Prostate gland (tissue), 2 donors: ENCODE measurements around the gene MVB12B.

Experiments used
- CTCF ChIP-seq, 4 experiments: fragments of 200-600 bp in 2 of 4; fragments of 450-650 bp in 2 of 4; sonication (generic) in 2 of 4; IDR thresholded peaks; 1 replicate in 3 of 4; 2 replicates in 1 of 4; pipeline ENCODE4 v1.5.1; 2016 to 2019; ENCODE audit warnings: antibody characterized with exemption in 4 of 4, mild to moderate bottlenecking in 2 of 4, moderate library complexity in 2 of 4
- POLR2A ChIP-seq: fragments of 450-650 bp; IDR thresholded peaks from one replicate; pipeline ENCODE4 v1.6.1; 2016; ENCODE audit warnings: antibody characterized with exemption, mild to moderate bottlenecking
- POLR2AphosphoS5 ChIP-seq: sonication (generic); formaldehyde crosslinking; IDR thresholded peaks from one replicate; pipeline ENCODE4 v1.6.1; 2017; ENCODE audit warnings: antibody characterized with exemption

- TF ChIP-seq CTCF (IDR thresholded peaks at IDR 0.05) = no peak
- no peak for TF ChIP-seq POLR2A
- no peak for TF ChIP-seq POLR2AphosphoS5
Measured at GRCh38 chr9:126513159-126514036, 186.8 kb downstream of the MVB12B start.
